Measurements from ENCODE around the gene CDH11. TPM values are rescaled to one million over a fixed set of nuclear protein-coding genes. Genes with fewer than 3 reads are reported as not detected.

CDH11 gene
- total and polyA plus RNA-seq, 10 of the 15 experiments (the other 5 are each of a cell fraction or from before 2014, with no cell fraction given), result 0.31 to 9.7 (median 0.87) TPM

DNA sequence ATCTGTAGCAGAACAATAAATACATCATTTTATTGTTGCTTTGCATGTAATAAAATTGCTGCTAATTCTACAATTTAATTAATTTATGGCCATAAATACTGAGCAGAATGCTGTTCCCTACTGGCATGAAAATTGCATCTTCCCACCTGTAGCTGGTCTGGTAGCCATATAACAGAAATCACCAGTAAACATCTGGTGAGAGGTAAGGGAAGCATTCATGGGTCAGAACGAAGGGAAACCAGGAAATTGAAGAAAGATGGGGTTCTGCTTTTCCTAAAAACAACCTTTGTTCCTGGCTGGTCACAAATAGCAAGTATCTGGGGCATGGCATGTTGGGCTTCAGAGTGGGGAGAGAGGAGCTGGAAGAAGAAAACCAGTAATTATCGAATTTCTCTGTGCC lies 128.4 kb downstream of the CDH11 start (continued):
- TF ChIP-seq, protein P1, sequence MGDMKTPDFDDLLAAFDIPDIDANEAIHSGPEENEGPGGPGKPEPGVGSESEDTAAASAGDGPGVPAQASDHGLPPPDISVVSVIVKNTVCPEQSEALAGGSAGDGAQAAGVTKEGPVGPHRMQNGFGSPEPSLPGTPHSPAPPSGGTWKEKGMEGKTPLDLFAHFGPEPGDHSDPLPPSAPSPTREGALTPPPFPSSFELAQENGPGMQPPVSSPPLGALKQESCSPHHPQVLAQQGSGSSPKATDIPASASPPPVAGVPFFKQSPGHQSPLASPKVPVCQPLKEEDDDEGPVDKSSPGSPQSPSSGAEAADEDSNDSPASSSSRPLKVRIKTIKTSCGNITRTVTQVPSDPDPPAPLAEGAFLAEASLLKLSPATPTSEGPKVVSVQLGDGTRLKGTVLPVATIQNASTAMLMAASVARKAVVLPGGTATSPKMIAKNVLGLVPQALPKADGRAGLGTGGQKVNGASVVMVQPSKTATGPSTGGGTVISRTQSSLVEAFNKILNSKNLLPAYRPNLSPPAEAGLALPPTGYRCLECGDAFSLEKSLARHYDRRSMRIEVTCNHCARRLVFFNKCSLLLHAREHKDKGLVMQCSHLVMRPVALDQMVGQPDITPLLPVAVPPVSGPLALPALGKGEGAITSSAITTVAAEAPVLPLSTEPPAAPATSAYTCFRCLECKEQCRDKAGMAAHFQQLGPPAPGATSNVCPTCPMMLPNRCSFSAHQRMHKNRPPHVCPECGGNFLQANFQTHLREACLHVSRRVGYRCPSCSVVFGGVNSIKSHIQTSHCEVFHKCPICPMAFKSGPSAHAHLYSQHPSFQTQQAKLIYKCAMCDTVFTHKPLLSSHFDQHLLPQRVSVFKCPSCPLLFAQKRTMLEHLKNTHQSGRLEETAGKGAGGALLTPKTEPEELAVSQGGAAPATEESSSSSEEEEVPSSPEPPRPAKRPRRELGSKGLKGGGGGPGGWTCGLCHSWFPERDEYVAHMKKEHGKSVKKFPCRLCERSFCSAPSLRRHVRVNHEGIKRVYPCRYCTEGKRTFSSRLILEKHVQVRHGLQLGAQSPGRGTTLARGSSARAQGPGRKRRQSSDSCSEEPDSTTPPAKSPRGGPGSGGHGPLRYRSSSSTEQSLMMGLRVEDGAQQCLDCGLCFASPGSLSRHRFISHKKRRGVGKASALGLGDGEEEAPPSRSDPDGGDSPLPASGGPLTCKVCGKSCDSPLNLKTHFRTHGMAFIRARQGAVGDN (IDR thresholded peaks at IDR 0.05), result no peak
- TF ChIP-seq GABPA (IDR thresholded peaks at IDR 0.05; ENCODE audit: low read depth) (no peak), SPI1 (IDR thresholded peaks at IDR 0.05; ENCODE audit: borderline replicate concordance, insufficient read depth, low read depth, low read length) (no peak), TARDBP (IDR thresholded peaks at IDR 0.05; ENCODE audit: borderline replicate concordance) (no peak)

DNA sequence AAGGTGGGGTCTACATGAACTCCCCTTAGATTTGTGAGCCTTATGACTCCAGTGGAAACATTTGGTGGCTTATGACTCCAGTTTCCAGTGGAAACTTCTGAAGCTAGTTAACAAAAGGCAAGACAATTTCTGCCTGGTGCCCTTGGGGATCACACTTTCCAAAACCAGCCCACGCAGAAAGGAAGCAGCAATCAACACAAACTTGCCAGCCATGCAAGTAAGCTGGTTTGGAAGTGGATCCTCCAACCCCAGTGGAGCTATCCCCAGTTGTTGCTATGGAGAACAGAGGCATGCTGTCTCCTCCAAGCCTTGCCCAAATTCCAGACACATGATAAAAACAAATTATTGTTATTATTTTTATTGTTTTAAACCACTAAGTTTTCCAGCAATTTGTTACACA lies 130.9 kb downstream of the CDH11 start:
- 7% methylated on average over 1 of the region's 1 CpG for WGBS (ENCODE audit: insufficient coverage, insufficient replicate concordance, low lambda C conversion rate, missing lambda C conversion rate)
- ChIA-PET POLR2A (interaction anchor here (0.6 kb wide), 1 partner anchor 1791 kb away, joined by 8 read pairs; no protein-coding TSS in a partner anchor), CTCF (no interaction called here), SMC1A (ENCODE audit: uncharacterized antibody, unreplicated experiment) (no interaction called here), RAD21 (ENCODE audit: unreplicated experiment) (no interaction called here)
- intact Hi-C loops (cut with micrococcal nuclease; ENCODE audit: unreplicated experiment) (no loop called here), in situ Hi-C loops (cut with MboI) (no loop called here)
- ATAC-seq (no peak), FAIRE-seq (no peak), DNase-seq (ENCODE audit: low read depth, low spot score) (no peak)
- no peak overlapping the region for H3K9ac ChIP-seq (ENCODE audit: control insufficient read depth, insufficient read depth, low read length)
- H3K9me3 ChIP-seq (replicated peaks; ENCODE audit: control insufficient read depth, insufficient read depth, low read length), result no peaks in the 10 kb centered on the region
- no peaks in the 10 kb centered on the region for H3K4me1 ChIP-seq (ENCODE audit: control insufficient read depth, insufficient read depth, low read length)
- no peak overlapping the region for H3K27ac ChIP-seq (ENCODE audit: control insufficient read depth, insufficient read depth)
- no peaks in the 10 kb centered on the region for H3K36me3 ChIP-seq (ENCODE audit: control insufficient read depth in 2 of 2, insufficient read depth in 2 of 2, low read length in 1 of 2)
- no peaks in the 10 kb centered on the region for H4K20me1 ChIP-seq (ENCODE audit: control insufficient read depth, insufficient read depth)
- no peaks in the 10 kb centered on the region for H3K79me2 ChIP-seq (ENCODE audit: control insufficient read depth, insufficient read depth, low read length)
- H3K4me2 ChIP-seq (ENCODE audit: control insufficient read depth, insufficient read depth), result no peak overlapping the region
- H2AFZ ChIP-seq (ENCODE audit: control insufficient read depth, low read depth, low read length), result no peak overlapping the region
- BruUV-seq (replicated peaks), result no TSS peak
- no peak for TF ChIP-seq CREB1 (IDR thresholded peaks at IDR 0.05; ENCODE audit: low read depth)
- TF ChIP-seq IKZF2 (IDR thresholded peaks at IDR 0.05), result no peak
- no peak for TF ChIP-seq CBFB (IDR thresholded peaks at IDR 0.05; ENCODE audit: low read depth)
- TF ChIP-seq, protein P2, sequence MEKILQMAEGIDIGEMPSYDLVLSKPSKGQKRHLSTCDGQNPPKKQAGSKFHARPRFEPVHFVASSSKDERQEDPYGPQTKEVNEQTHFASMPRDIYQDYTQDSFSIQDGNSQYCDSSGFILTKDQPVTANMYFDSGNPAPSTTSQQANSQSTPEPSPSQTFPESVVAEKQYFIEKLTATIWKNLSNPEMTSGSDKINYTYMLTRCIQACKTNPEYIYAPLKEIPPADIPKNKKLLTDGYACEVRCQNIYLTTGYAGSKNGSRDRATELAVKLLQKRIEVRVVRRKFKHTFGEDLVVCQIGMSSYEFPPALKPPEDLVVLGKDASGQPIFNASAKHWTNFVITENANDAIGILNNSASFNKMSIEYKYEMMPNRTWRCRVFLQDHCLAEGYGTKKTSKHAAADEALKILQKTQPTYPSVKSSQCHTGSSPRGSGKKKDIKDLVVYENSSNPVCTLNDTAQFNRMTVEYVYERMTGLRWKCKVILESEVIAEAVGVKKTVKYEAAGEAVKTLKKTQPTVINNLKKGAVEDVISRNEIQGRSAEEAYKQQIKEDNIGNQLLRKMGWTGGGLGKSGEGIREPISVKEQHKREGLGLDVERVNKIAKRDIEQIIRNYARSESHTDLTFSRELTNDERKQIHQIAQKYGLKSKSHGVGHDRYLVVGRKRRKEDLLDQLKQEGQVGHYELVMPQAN (conservative IDR thresholded peaks at IDR 0.05), result no peak
- TF ChIP-seq, protein P3, sequence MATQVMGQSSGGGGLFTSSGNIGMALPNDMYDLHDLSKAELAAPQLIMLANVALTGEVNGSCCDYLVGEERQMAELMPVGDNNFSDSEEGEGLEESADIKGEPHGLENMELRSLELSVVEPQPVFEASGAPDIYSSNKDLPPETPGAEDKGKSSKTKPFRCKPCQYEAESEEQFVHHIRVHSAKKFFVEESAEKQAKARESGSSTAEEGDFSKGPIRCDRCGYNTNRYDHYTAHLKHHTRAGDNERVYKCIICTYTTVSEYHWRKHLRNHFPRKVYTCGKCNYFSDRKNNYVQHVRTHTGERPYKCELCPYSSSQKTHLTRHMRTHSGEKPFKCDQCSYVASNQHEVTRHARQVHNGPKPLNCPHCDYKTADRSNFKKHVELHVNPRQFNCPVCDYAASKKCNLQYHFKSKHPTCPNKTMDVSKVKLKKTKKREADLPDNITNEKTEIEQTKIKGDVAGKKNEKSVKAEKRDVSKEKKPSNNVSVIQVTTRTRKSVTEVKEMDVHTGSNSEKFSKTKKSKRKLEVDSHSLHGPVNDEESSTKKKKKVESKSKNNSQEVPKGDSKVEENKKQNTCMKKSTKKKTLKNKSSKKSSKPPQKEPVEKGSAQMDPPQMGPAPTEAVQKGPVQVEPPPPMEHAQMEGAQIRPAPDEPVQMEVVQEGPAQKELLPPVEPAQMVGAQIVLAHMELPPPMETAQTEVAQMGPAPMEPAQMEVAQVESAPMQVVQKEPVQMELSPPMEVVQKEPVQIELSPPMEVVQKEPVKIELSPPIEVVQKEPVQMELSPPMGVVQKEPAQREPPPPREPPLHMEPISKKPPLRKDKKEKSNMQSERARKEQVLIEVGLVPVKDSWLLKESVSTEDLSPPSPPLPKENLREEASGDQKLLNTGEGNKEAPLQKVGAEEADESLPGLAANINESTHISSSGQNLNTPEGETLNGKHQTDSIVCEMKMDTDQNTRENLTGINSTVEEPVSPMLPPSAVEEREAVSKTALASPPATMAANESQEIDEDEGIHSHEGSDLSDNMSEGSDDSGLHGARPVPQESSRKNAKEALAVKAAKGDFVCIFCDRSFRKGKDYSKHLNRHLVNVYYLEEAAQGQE (IDR thresholded peaks at IDR 0.05; ENCODE audit: low read depth, low read length), result no peak
- TF ChIP-seq SRF (IDR thresholded peaks at IDR 0.05; ENCODE audit: low read depth in 2 of 2, low read length in 2 of 2), result no peak
- TF ChIP-seq KLF5 (IDR thresholded peaks at IDR 0.05; ENCODE audit: partially characterized antibody), result no peak
- H3K4me3 ChIP-seq, result no peak overlapping the region
- H3K27me3 ChIP-seq (replicated peaks in 1 of 2; ENCODE audit: control insufficient read depth in 2 of 2, insufficient read depth in 2 of 2, low read length in 1 of 2), result no peaks in the 10 kb centered on the region

Data from GM12878 (cell line).